ENCODE data around the gene GRB10. TPM values are rescaled to one million over a fixed set of nuclear protein-coding genes. Genes with fewer than 3 reads are reported as not detected.

Gene GRB10
- total and polyA plus RNA-seq, 2 of the 8 experiments (the other 6 are each of a cell fraction or from before 2014, with no cell fraction given): 35.7 to 97.0 TPM

DNA sequence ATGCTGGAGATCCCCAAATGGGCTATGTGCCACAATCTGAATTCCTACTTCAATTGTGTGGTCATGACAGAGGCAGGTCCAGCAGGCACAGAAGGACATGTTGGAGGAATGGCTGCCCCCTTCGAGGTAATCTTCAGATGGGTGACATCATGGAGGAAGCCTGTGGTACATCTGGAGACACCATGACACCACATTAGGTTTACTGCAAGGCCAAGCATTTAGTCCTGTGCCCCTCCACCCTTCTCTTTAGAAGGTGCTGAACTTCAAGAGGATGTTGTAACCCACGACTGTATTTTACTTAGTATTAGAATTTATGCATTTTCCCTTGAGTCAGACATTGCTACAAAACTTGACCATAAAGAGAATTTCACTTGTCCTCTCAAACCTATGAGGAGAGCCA is 142.4 kb downstream of the GRB10 start:
- DNase-seq (ENCODE audit: low read depth in 1 of 2, low spot score in 2 of 2) (peak in 1 of 2 experiments; percentile 20), FAIRE-seq (no peak)
- ChIA-PET POLR2A (ENCODE audit: partially characterized antibody) (no interaction called here), CTCF (ENCODE audit: partially characterized antibody) (interaction anchor here (0.8 to 2.9 kb wide), 11 partner anchors 8 to 502 kb away, joined by 3 to 13 read pairs (median 4); no protein-coding TSS in a partner anchor)
- Histone ChIP-seq H3K23ac (ENCODE audit: insufficient read length) (no peak overlapping the region), H3K9me3 (ENCODE audit: insufficient read depth in 2 of 2, low read depth in 1 of 2, low read length in 1 of 2) (no peaks in the 10 kb centered on the region), H3K4me3 (ENCODE audit: extremely low read depth in 1 of 4, insufficient read depth in 2 of 4, low read depth in 3 of 4, low read length in 4 of 4) (no peak overlapping the region), H3K79me1 (ENCODE audit: low read depth, low read length) (peaks cover 4% of the 10 kb centered on the region; the same call in 1 of the 2 replicates), H3K56ac (replicated peaks; ENCODE audit: insufficient read length, low read depth, low read length) (no peak overlapping the region), H3K4me1 (replicated peaks in 1 of 4; ENCODE audit: control insufficient read depth in 3 of 4, insufficient read depth in 4 of 4, low read length in 3 of 4) (peaks cover 0 to 8% (median 1%) of the 10 kb centered on the region in 4 experiments; a peak in 2 of 7 replicates), H2BK20ac (ENCODE audit: low read length) (no peak overlapping the region), H3K27ac (ENCODE audit: low read depth, low read length) (no peak overlapping the region), H3K23me2 (ENCODE audit: low read depth, low read length) (no peaks in the 10 kb centered on the region), H2BK5ac (ENCODE audit: low read depth, low read length) (no peak overlapping the region), H3K14ac (ENCODE audit: insufficient read length) (no peak overlapping the region), H3K9ac (replicated peaks in 1 of 4; ENCODE audit: extremely low read depth in 1 of 4, low read depth in 3 of 4, low read length in 3 of 4) (no peak overlapping the region), H2AK5ac (ENCODE audit: low read depth, low read length) (no peak overlapping the region), H3K4me2 (ENCODE audit: insufficient read depth in 1 of 2, low read depth in 2 of 2, low read length in 2 of 2) (no peak overlapping the region), H4K5ac (ENCODE audit: insufficient read length, low read depth, low read length) (no peak overlapping the region), H4K8ac (ENCODE audit: extremely low read depth, insufficient read depth, low read length) (no peak overlapping the region), H3K4ac (replicated peaks; ENCODE audit: insufficient read length, low read depth, low read length) (no peak overlapping the region), H3K27me3 (replicated peaks in 1 of 4; ENCODE audit: control insufficient read depth in 3 of 4, extremely low read depth in 1 of 4, insufficient read depth in 3 of 4, low read length in 3 of 4) (no peaks in the 10 kb centered on the region), H2BK120ac (replicated peaks; ENCODE audit: low read depth, low read length) (no peak overlapping the region), H3K79me2 (ENCODE audit: control insufficient read depth in 1 of 2, insufficient read depth in 2 of 2, low read length in 2 of 2) (peaks cover 0 to 50% of the 10 kb centered on the region in 2 experiments; a peak in 3 of 4 replicates), H2AFZ (ENCODE audit: low read length) (no peak overlapping the region), H4K91ac (replicated peaks; ENCODE audit: insufficient read length, low read length) (no peak overlapping the region), H2BK12ac (ENCODE audit: low read depth, low read length) (no peak overlapping the region), H4K20me1 (replicated peaks in 1 of 2; ENCODE audit: control insufficient read depth in 1 of 2, insufficient read depth in 2 of 2, low read length in 2 of 2) (peaks cover 0 to 6% of the 10 kb centered on the region in 2 experiments), H3K18ac (ENCODE audit: extremely low read depth, low read length) (no peak overlapping the region), H3K36me3 (ENCODE audit: control insufficient read depth in 2 of 4, insufficient read depth in 4 of 4, low read length in 3 of 4) (no peaks in the 10 kb centered on the region; a peak in 2 of 8 replicates), H2BK15ac (ENCODE audit: low read length) (no peak overlapping the region)
- 88% methylated on average over 2 of the region's 2 CpGs; no CpG with 5 or more reads in 1 of the 2 experiments for WGBS, 2 experiments (ENCODE audit: extremely low coverage in 1 of 2, insufficient coverage in 1 of 2, insufficient read length in 1 of 2, insufficient replicate concordance in 2 of 2, low coverage in 1 of 2, low lambda C conversion rate in 2 of 2, missing lambda C conversion rate in 1 of 2)
- TF ChIP-seq, protein P1, sequence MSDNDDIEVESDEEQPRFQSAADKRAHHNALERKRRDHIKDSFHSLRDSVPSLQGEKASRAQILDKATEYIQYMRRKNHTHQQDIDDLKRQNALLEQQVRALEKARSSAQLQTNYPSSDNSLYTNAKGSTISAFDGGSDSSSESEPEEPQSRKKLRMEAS (IDR thresholded peaks at IDR 0.05): no peak
- TF ChIP-seq SRF (IDR thresholded peaks at IDR 0.05; ENCODE audit: low read depth, low read length) (no peak), HDAC2 (IDR thresholded peaks at IDR 0.05; ENCODE audit: borderline replicate concordance in 1 of 2, low read depth in 2 of 2, low read length in 2 of 2) (no peak), ASH2L (IDR thresholded peaks at IDR 0.05; ENCODE audit: low read length) (no peak), EZH2 (IDR thresholded peaks at IDR 0.05; ENCODE audit: low read depth, low read length, severe bottlenecking) (no peak), HDAC6 (IDR thresholded peaks at IDR 0.05; ENCODE audit: low read depth, low read length) (no peak), KDM5A (IDR thresholded peaks at IDR 0.05; ENCODE audit: low read length) (no peak), NANOG (IDR thresholded peaks at IDR 0.05; ENCODE audit: insufficient read depth, low read depth, low read length, poor library complexity, severe bottlenecking) (no peak), POU5F1 (IDR thresholded peaks at IDR 0.05; ENCODE audit: low read depth, low read length) (no peak)

Data from H1 (cell line).